Stimulated activated CD4-positive, alpha-beta T cell treated with anti-CD3 and anti-CD28 coated beads, Interleukin-1b, Interleukin-23, amount 100 ng/mL, for 4 hours (primary cell): ENCODE measurements around the gene SLC15A1.

Experiments used
- DNase-seq, 2 donors: peaks; one replicate each; pipeline ENCODE4 v3.0.0-alpha.2; 2020; ENCODE audit warnings: low read depth in 2 of 2

SLC15A1 gene

DNA sequence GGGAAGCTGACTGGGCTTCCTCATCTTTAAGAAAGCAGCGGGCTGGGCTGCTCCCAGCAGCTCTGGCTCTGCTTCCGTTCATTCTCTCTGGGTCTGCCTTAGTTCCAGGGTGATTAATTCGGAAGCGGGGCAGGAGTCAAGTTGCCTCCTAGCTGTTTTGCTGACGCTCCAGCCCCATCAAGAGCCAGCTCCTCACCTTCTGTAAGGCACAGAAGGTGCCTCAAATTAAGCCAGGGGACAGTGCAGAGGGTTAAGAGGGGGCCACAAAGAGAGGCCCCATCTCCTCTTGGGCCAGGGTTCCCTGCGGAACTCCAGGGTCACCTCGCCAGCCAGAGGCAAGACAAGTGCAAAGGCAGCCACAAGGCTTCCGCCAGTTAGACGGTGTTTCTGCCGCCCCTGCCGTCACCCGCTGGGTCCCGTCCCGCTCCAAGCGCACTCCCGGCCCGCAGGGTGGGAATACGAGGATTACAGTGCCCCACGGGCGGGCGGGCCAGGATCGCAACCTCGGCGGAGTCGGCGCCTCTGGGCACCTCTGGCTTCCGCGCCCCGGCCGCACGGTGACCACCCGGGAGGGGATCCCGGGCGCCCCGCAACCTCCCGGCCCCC lies 508 bp downstream of the SLC15A1 start:
- no peak for DNase-seq

GRCh38 chr13:98751367-98751782 lies 1.1 kb downstream of the SLC15A1 start:
- no peak for DNase-seq

GRCh38 chr13:98749501-98749900 lies 3.0 kb downstream of the SLC15A1 start:
- no peak for DNase-seq

GRCh38 chr13:98746968-98747367 lies 5.5 kb downstream of the SLC15A1 start:
- DNase-seq: no peak

DNA sequence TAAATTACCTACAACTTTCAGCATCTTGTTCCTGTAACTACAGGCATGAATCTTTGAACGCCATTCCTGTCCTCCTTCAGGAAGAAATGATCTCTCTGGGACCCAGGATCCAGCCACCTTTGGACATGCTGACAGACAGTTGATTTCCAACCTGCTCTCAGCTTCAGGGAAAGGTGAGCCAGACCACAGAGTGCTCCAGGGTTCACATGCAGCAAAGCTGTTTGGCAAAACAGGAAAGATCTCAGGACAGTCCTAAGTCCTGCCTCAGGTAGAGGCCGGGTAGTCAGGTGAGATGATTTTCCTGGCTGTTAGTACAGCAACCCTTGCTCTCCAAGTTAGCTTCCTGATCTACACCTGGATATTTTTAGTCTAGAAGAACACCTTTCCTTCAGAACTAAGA lies 9.1 kb downstream of the SLC15A1 start:
- no peak for DNase-seq

- no peak for DNase-seq
Observed at GRCh38 chr13:98742961-98743360, 9.5 kb downstream of the SLC15A1 start.

GRCh38 chr13:98741741-98742435 lies 10.6 kb downstream of the SLC15A1 start:
- DNase-seq: no peak

DNA sequence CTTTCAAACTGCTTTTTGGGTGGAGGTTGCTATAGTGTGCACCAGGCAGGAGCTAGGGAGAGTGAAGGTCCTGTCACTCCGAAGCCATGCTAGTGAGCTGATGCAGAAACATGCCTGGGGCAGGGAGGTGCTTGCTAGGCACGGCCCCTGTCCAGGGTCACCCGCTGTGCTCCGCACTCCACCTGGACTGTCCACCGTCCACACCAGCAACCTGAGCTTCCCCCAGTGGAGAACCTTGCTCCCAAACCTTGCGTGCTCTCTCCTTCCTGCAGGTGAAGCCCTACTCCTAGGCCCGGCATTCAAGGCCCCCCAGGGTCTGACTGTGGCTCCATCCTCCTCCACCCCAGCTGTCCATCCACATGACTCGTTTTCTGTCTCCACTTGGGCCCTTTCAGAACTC lies 12.3 kb downstream of the SLC15A1 start:
- DNase-seq: no peak

DNA sequence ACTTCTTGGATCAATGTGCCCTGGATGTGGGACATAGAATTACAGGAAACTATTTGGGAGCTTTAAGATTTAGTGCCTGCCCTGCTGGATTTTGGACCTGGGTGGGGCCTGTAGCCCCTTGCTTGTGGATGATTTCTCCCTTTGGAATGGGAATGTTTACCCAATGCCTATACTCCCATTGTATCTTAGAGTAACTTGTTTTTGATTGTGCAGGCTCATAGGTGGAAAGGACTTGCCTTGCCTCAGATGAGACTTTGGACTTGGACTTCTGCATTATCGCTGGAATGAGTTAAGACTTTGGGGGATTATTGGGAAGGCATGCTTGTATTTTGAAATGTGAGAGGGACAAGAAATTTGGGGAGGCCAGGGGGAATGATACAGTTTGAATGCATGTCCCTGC lies 13.5 kb downstream of the SLC15A1 start:
- no peak for DNase-seq

- DNase-seq: no peak
Observed at GRCh38 chr13:98738213-98738612, 14.3 kb downstream of the SLC15A1 start.

GRCh38 chr13:98731925-98732324 lies 20.5 kb downstream of the SLC15A1 start:
- DNase-seq: no peak

DNA sequence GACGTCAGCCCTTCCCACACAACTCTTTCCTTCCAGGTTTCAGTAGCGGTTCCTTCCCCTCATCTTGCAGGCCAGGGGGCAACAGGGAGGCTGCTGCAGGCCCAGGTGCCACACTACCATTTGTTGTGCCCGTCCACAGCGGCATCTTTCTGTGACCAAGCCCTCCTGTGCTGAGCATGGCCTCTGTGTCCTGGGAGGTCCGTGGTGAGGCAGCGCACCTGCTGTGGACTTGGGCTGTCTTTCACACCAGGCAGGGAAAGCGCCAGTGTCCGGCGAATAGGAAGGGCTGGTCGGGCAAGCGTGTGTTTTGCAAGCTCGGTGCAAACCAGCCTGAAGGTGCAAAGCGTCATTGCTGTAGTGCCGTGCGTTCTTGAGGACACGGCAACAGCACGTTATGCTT lies 21.4 kb downstream of the SLC15A1 start:
- DNase-seq: no peak

- DNase-seq: no peak
Observed at GRCh38 chr13:98730441-98730840, 22.0 kb downstream of the SLC15A1 start.

DNA sequence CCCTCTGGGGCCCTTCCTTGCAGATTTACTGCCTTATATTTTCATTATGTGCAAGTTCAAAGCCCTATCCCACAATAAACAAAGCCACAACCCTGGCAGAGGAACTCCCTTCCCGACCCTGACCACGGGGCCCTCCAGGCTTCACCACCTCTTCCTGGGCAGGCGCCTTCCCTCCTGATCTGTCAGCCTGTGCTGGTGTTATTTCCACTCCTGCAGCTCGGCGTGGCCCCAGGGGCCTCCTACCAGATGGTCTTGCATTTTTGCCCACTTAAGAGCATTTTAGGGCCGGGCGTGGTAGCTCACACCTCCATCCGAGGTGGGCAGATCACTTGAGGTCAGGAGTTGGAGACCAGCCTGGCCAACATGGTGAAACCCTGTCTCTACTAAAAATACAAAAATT lies 22.8 kb downstream of the SLC15A1 start:
- no peak for DNase-seq

GRCh38 chr13:98722958-98723357 lies 29.5 kb downstream of the SLC15A1 start:
- DNase-seq: no peak

GRCh38 chr13:98721825-98722510 lies 30.5 kb downstream of the SLC15A1 start:
- no peak for DNase-seq

- DNase-seq: no peak
Observed at GRCh38 chr13:98719527-98720250, 32.8 kb downstream of the SLC15A1 start.

DNA sequence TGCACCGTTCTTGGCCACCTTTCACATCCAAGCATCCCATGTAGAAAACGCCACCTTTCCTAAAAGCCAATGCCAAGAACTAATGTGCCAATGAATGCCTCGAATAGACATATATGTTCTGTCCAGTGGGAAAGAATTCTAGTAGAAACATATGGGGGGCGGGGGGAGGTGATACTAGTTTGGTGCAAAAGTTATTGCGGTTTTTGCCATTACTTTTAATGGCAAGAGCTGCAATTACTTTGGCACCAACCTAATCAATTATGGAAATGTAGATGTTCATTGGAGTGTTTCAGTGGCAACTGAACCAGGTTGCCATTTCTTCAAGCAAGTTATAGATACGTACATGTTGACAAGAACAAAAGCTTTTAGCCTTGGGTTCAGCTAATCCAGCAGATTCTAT lies 34.6 kb downstream of the SLC15A1 start:
- no peak for DNase-seq

DNA sequence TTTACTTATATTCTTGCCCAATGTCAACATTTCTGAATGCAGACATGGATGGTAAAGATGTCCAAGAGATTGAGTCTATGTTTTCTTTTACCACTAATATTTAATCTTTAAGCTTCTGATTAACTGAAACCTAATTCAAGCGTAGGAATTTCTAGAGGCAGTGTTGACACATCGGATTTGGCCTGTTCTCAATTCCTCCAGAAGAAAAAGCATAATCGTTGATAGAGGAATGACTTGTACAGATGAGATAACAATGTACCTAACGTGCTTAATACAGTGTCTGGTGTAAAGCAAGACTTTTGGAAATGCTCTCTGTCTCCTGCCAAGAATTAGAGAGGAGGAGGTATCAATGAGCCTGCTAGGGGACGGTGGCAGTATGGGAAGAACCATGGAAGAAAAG lies 35.2 kb downstream of the SLC15A1 start:
- no peak for DNase-seq

DNA sequence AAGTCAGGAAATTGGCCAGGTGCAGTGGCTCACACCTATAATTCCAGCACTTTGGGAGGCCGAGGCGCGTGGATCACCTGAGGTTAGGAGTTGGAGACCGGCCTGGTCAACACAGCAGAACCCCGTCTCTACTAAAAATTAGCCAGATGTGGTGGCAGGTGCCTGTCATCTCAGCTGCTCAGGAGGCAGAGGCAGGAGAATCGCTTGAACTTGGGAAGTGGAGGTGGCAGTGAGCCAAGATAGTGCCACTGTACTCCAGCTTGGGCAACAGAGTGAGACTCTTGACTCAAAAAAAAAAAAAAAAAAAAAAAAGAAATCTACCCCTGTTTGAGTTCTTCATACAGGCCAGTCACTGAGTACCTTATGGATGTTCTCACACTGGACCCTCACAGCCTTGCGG lies 42.0 kb downstream of the SLC15A1 start:
- DNase-seq: no peak

GRCh38 chr13:98707281-98707999 lies 45.0 kb downstream of the SLC15A1 start:
- no peak for DNase-seq
